Osteoblast (primary cell): Measurements from ENCODE around the gene USP46. TPM values are rescaled to one million over a fixed set of nuclear protein-coding genes. Genes with fewer than 3 reads are reported as not detected.
A peak's percentile ranks its signal among the peaks of the same experiment; 100 is the strongest.

ENCODE experiments used
- DNase-seq: peaks from one replicate; pipeline ENCODE4 v3.0.0; 2011; ENCODE audit warnings: low spot score, mixed read lengths; ENCODE audit not compliant: insufficient read length; ENCODE audit errors: missing footprints
- H2AFZ ChIP-seq: 2 replicates; pipeline ENCODE4 v1.6.0; 2011; ENCODE audit warnings: mild to moderate bottlenecking, low read length
- H3K27ac ChIP-seq: 2 replicates; pipeline ENCODE4 v1.5.1; 2011; ENCODE audit warnings: mild to moderate bottlenecking, low read depth, low read length, moderate library complexity
- H3K27me3 ChIP-seq: 2 replicates; pipeline ENCODE4 v1.6.0; 2012; ENCODE audit warnings: mild to moderate bottlenecking, control low read depth, inconsistent platforms, low read length, moderate library complexity; ENCODE audit not compliant: insufficient read depth
- H3K36me3 ChIP-seq: 2 replicates; pipeline ENCODE4 v1.5.1; 2011; ENCODE audit warnings: mild to moderate bottlenecking, low read length, control low read depth, moderate library complexity; ENCODE audit not compliant: insufficient read depth
- H3K4me1 ChIP-seq: 2 replicates; pipeline ENCODE4 v1.5.1; 2011; ENCODE audit warnings: mild to moderate bottlenecking, low read length, control low read depth, moderate library complexity; ENCODE audit not compliant: insufficient read depth
- H3K4me2 ChIP-seq: 2 replicates; pipeline ENCODE4 v1.6.0; 2011; ENCODE audit warnings: mild to moderate bottlenecking, low read length; ENCODE audit not compliant: insufficient read depth
- H3K4me3 ChIP-seq: fragments of 200-600 bp; sonication (generic); 3 replicates; pipeline ENCODE4 v1.5.1; 2012; ENCODE audit warnings: mild to moderate bottlenecking, low read length, inconsistent platforms; ENCODE audit not compliant: insufficient read depth
- H3K79me2 ChIP-seq: 2 replicates; pipeline ENCODE4 v1.6.0; 2012; ENCODE audit warnings: mild to moderate bottlenecking, low read length, control low read depth, inconsistent platforms; ENCODE audit not compliant: insufficient read depth
- H3K9me3 ChIP-seq: 2 replicates; pipeline ENCODE4 v1.5.1; 2011; ENCODE audit warnings: low read depth, low read length, control low read depth
- H4K20me1 ChIP-seq: 2 replicates; pipeline ENCODE4 v1.6.0; 2012; ENCODE audit warnings: mild to moderate bottlenecking, low read length, control low read depth; ENCODE audit not compliant: insufficient read depth
- CTCF ChIP-seq: IDR thresholded peaks from 2 replicates; pipeline ENCODE4 v1.5.1; 2011; ENCODE audit warnings: mild to moderate bottlenecking, low read depth, low read length, moderate library complexity; ENCODE audit errors: extremely low read depth
- total RNA-seq: library from RNA; depleted of rRNA; stranded (reverse); fragments of >200 nt; gene quantifications from 2 replicates; pipeline ENCODE4 v1.2.3, GENCODE V29; 2012

Gene USP46
- total RNA-seq, 1 donor: 12.7 TPM

- Histone ChIP-seq H3K27me3 (no peaks in the 10 kb centered on the region), H4K20me1 (no peaks in the 10 kb centered on the region), H3K4me3 (no peak overlapping the region), H3K27ac (peak overlapping the region; percentile 71), H3K4me2 (peak overlapping the region; percentile 31), H3K9me3 (no peaks in the 10 kb centered on the region), H2AFZ (no peak overlapping the region), H3K36me3 (no peaks in the 10 kb centered on the region), H3K79me2 (no peaks in the 10 kb centered on the region), H3K4me1 (peaks cover 18% of the 10 kb centered on the region)
- no peak for DNase-seq
- no peak for TF ChIP-seq CTCF
Measured at GRCh38 chr4:52588771-52589591, 70.1 kb downstream of the USP46 start.

DNA sequence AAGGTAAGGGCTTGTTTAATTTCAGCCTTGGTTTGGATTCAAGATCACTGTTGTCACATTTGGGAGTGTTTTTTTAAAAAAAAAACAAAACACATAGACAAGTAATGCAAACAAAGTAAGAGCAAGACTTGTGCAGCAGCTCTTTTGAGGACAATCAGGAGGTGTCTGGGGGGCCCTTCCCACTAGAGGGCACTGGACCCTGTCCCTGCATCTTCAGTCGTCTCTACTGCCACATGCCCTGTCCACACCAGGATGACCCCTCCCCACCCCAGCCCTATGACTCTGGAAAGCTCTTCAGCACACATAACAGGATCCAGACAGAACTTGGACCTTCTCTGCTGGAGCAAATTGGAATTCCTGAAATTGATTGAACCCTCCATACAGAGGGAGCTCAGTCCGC lies 71.0 kb downstream of the USP46 start:
- Histone ChIP-seq H3K27ac (peak overlapping the region; percentile 71), H3K9me3 (no peaks in the 10 kb centered on the region), H3K4me1 (peaks cover 18% of the 10 kb centered on the region), H3K4me3 (no peak overlapping the region), H4K20me1 (no peaks in the 10 kb centered on the region), H3K27me3 (no peaks in the 10 kb centered on the region), H3K79me2 (no peaks in the 10 kb centered on the region), H2AFZ (no peak overlapping the region), H3K4me2 (peak overlapping the region; percentile 31), H3K36me3 (no peaks in the 10 kb centered on the region)
- peak; percentile 64 for TF ChIP-seq CTCF
- DNase-seq: no peak

- DNase-seq: no peak
Measured at GRCh38 chr4:52586069-52586468, 73.0 kb downstream of the USP46 start.

More at GRCh38 chr4:52586069-52586468, 73.0 kb downstream of the USP46 start:
- TF ChIP-seq CTCF: no peak
- no peaks in the 10 kb centered on the region for H3K9me3 ChIP-seq
- H3K4me1 ChIP-seq: peaks cover 18% of the 10 kb centered on the region
- no peaks in the 10 kb centered on the region for H3K36me3 ChIP-seq
- no peak overlapping the region for H3K27ac ChIP-seq
- no peak overlapping the region for H3K4me3 ChIP-seq
- no peaks in the 10 kb centered on the region for H3K79me2 ChIP-seq
- no peak overlapping the region for H3K4me2 ChIP-seq
- no peaks in the 10 kb centered on the region for H3K27me3 ChIP-seq
- H4K20me1 ChIP-seq: no peaks in the 10 kb centered on the region
- no peak overlapping the region for H2AFZ ChIP-seq
